AG04450 (cell line): Measurements from ENCODE around the gene TRAK1. TPM values are rescaled to one million over a fixed set of nuclear protein-coding genes. Genes with fewer than 3 reads are reported as not detected.

Experiments used
- CTCF ChIA-PET: fragments of 300-600, 350-600 bp; formaldehyde crosslinking; extraction: SDS; loops from one replicate; lab custom pipeline; 2022; ENCODE audit warnings: antibody characterized with exemption, inconsistent platforms; lab: Charles Lee
- POLR2A ChIA-PET: fragments of 350-600 bp; formaldehyde crosslinking; extraction: SDS; loops from one replicate; lab custom pipeline; 2021; ENCODE audit warnings: antibody characterized with exemption, inconsistent platforms; lab: Yijun Ruan, JAX
- DNase-seq: peaks from one replicate; pipeline ENCODE4 v3.0.0-alpha.2; 2011; ENCODE audit warnings: low read depth, low spot score
- H3K27ac ChIP-seq: one replicate; pipeline ENCODE4 v1.5.1; 2012; ENCODE audit warnings: low read depth, low read length, control low read depth
- H3K27me3 ChIP-seq: one replicate; pipeline ENCODE4 v1.6.0; 2012; ENCODE audit warnings: low read length; ENCODE audit not compliant: control insufficient read depth, insufficient read depth
- H3K4me3 ChIP-seq: 2 replicates; pipeline ENCODE4 v1.5.1; 2011; ENCODE audit warnings: mild to moderate bottlenecking, low read depth, low read length, control low read depth
- H3K9me3 ChIP-seq: 2 replicates; pipeline ENCODE4 v1.5.1; 2012; ENCODE audit warnings: low read length; ENCODE audit not compliant: control insufficient read depth, insufficient read depth
- polyA plus RNA-seq: library from polyadenylated mRNA; depleted of rRNA; stranded (reverse); fragments of >200 nt; gene quantifications from 2 replicates; pipeline ENCODE4 v1.2.3, GENCODE V29; 2011
- TF ChIP-seq, protein P1 (sequence below): IDR thresholded peaks from 2 replicates; pipeline ENCODE4 v1.5.1; 2011; ENCODE audit warnings: low read depth, low read length, control low read depth, inconsistent platforms

The TRAK1 gene
- polyA plus RNA-seq, 1 experiment: 22.3 TPM

- CTCF ChIA-PET: interaction anchor here (0.6 kb wide), 1 partner anchor 47 kb away, joined by 4 read pairs; no protein-coding TSS in a partner anchor
- no peaks in the 10 kb centered on the region for H3K9me3 ChIP-seq
- POLR2A ChIA-PET: no interaction called here
- H3K4me3 ChIP-seq: no peak overlapping the region
- no peak overlapping the region for H3K27ac ChIP-seq
- peaks cover 3% of the 10 kb centered on the region for H3K27me3 ChIP-seq
- DNase-seq: no peak
- TF ChIP-seq, protein P1, sequence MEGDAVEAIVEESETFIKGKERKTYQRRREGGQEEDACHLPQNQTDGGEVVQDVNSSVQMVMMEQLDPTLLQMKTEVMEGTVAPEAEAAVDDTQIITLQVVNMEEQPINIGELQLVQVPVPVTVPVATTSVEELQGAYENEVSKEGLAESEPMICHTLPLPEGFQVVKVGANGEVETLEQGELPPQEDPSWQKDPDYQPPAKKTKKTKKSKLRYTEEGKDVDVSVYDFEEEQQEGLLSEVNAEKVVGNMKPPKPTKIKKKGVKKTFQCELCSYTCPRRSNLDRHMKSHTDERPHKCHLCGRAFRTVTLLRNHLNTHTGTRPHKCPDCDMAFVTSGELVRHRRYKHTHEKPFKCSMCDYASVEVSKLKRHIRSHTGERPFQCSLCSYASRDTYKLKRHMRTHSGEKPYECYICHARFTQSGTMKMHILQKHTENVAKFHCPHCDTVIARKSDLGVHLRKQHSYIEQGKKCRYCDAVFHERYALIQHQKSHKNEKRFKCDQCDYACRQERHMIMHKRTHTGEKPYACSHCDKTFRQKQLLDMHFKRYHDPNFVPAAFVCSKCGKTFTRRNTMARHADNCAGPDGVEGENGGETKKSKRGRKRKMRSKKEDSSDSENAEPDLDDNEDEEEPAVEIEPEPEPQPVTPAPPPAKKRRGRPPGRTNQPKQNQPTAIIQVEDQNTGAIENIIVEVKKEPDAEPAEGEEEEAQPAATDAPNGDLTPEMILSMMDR: no peak
These were observed 135.6 kb downstream of the TRAK1 start for GRCh38 chr3:42226470-42227425.

- TF ChIP-seq, protein P1: peak; percentile 40
- no peak overlapping the region for H3K4me3 ChIP-seq
- POLR2A ChIA-PET: no interaction called here
- H3K27ac ChIP-seq: no peak overlapping the region
- DNase-seq: no peak
- CTCF ChIA-PET: interaction anchor here (0.9 to 3.6 kb wide), 23 partner anchors 17 to 611 kb away, joined by 3 to 72 read pairs (median 5); no protein-coding TSS in a partner anchor
- no peaks in the 10 kb centered on the region for H3K9me3 ChIP-seq
- peaks cover 3% of the 10 kb centered on the region for H3K27me3 ChIP-seq
These were observed 137.6 kb downstream of the TRAK1 start for GRCh38 chr3:42228796-42229195.

GRCh38 chr3:42229266-42229941, 138.2 kb downstream of the TRAK1 start:
- TF ChIP-seq, protein P1: no peak
- ChIA-PET POLR2A (no interaction called here), CTCF (interaction anchor here (0.6 to 3.6 kb wide), 48 partner anchors 8 to 610 kb away, joined by 3 to 72 read pairs (median 4); no protein-coding TSS in a partner anchor)
- H3K27me3 ChIP-seq: peaks cover 3% of the 10 kb centered on the region
- no peak for DNase-seq
- H3K27ac ChIP-seq: no peak overlapping the region
- H3K9me3 ChIP-seq: no peaks in the 10 kb centered on the region
- no peak overlapping the region for H3K4me3 ChIP-seq

- POLR2A ChIA-PET: no interaction called here
- CTCF ChIA-PET: interaction anchor here (0.6 to 3.6 kb wide), 48 partner anchors 9 to 610 kb away, joined by 3 to 72 read pairs (median 4); no protein-coding TSS in a partner anchor
- TF ChIP-seq, protein P1: peak; percentile 73
- Histone ChIP-seq H3K27ac (no peak overlapping the region), H3K4me3 (no peak overlapping the region; the same call in 1 of the 2 replicates), H3K9me3 (no peaks in the 10 kb centered on the region), H3K27me3 (peaks cover 3% of the 10 kb centered on the region)
- DNase-seq: peak; percentile 33
These were observed 139.0 kb downstream of the TRAK1 start for GRCh38 chr3:42229942-42230688.
